GM19395 (cell line): ENCODE results near the gene SIGLEC1.

Source experiments
- ATAC-seq: cut with Tn5 transposase; IDR thresholded peaks from one replicate; pipeline ENCODE4 v1.9.1; 2021; ENCODE audit warnings: mild to moderate bottlenecking, moderate library complexity; ENCODE audit not compliant: unreplicated experiment

The SIGLEC1 gene

DNA sequence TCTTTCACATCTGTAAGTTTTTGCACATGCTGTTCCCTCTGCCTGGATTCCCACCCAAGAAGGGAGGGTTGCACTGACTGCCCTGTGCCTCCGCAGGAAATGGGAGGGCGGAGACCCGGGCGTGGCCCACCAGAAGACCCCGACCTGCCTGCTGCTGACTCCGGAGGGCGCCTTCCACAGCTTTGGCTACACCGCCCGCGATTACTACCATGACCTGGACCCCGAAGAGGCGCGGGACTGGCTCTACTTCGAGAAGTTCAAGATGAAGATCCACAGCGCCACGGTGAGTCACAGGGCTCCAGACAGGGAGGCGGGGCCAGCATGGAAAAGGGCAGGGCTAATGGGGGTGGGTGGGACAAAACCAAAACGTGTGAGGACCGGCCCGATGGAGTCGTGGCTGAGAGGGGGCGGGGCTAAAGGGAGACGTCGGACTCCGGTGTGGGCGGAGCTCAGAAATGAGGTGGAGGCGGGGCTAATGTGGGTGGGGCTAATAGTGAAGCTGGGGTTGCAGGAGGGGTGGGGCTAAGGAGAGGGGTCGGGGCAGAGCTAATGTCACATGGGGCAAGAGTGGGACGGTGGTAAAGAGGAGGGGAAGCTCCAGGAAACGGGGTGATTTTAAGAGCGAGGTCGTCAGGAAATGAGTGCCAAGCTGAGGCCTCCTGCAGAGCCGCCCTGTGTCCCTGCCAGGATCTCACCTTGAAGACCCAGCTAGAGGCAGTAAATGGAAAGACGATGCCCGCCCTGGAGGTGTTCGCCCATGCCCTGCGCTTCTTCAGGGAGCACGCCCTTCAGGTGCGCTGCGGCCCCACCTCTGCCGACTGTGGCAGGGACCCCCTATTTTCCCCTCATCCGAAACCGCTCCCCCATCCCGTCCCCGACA lies 32.6 kb upstream of the SIGLEC1 start:
- no peak for ATAC-seq

GRCh38 chr20:3744037-3744436 lies 31.6 kb upstream of the SIGLEC1 start:
- no peak for ATAC-seq

DNA sequence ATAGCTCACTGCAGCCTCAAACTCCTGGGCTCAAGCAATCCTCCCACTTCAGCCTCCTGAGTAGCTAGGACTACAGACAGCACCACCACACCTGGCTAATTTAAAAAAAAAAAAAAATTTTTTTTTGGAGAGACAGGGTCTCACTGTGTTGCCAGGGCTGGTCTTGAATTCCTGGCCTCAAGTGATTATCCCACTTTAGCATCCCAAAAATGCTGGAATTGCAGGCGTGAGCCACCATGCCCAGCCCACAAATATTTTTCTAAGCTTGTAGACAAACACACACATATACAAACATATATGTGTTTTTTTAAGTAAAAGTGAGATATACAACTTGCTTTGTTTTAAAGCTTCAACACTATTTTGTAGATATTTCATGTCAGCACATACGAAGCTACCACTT lies 30.9 kb upstream of the SIGLEC1 start:
- ATAC-seq = no peak

- no peak for ATAC-seq
Observed at GRCh38 chr20:3741836-3742458, 29.5 kb upstream of the SIGLEC1 start.

DNA sequence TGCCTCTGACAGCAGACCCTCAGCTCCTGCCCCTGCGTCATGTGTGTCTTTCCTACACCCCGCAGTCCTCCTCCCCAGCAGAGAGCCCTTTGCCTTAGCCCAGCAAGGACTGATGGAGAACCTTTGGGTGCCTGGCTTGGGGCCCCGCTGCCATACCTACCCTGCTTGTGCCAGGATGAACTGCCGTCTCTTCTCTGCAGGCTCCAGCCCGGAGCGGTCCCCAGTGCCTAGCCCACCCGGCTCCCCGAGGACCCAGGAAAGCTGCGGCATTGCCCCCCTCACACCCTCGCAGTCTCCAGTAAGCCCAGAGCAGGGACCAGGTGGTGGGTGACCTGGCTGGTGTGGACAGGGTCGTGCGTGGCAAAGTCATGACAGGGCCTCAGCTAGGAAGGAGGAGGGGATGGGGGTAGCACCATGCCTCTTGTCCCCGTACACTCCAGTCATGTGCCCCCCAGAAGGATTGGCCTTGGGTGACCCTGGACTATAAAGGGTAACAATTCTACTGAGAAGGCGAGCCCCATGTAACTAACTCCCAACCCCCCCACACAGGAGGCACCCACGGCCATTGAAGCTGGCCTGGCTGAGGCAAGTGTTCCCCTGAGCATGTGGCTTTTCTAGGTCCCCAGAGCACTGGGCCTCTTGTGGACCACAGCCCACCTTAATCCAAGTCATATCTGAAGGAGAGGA lies 28.4 kb upstream of the SIGLEC1 start:
- no peak for ATAC-seq

DNA sequence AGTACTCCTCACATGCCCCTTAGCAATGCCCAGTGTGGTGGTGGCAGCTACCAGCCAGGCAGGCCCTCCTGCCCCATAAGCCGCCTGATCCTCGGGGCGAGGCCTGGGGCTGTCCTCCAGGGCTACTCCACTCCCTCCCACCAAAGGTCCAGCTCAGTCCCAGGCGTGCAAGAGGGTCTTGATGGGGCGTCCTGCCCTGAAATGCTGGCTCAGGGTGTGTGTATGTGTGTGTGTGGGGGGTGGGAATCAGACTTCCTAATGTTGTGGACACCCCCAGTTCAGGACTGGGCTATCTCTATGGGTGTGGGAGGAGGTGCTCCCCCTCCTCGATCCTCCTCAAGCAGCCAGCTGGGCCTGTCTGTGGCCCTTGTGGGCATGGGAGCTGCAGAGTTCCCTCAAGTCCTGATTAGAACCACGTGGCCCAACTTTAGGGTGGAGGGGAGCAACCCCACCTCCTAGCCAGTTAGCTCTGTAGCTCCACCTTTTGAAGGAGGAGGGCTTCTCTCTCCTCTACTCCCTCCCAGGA lies 27.6 kb upstream of the SIGLEC1 start:
- no peak for ATAC-seq

DNA sequence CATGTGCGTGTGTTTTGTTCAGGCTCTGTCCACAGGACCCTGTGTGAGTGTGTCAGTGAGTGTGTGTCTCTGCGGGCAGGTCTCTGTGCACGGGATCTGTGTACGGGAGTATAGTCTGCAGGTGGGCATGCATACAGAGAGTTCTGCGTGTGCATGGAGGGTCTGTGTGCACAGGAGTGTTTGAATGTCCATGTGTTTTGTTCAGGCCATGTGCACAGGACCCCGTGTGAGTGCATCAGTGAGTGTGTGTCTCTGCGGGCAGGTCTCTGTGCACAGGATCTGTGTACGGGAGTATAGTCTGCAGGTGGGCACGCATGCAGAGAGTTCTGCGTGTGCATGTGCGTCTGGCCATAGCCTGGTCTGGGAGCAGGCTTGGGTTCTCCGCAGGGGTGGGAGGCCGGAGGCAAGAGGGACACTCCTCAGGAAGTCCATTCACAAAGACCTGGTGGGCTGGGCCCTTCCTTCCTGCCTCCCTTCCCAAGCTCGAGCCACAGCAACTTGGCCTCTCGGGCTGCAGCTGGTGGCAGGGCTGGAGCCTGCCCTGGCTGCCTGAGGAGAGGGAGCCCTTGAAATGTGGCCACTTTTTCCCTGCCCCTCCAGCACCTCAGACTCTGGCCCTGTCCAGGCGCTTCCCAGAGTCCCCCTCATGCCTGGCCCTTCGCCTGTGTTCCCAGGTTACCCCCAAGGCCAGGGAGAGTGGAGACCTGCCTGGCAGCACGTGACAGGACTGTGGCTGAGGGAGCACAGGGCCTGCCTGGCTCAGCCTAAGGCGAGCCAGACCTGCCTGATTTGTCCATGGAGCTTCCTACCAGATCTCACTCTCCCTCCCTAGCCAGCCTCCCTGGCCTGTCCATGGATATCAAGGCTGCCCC lies 26.9 kb upstream of the SIGLEC1 start:
- no peak for ATAC-seq

- no peak for ATAC-seq
Observed at GRCh38 chr20:3738111-3739053, 26.0 kb upstream of the SIGLEC1 start.

- no peak for ATAC-seq
Observed at GRCh38 chr20:3735768-3736167, 23.4 kb upstream of the SIGLEC1 start.

DNA sequence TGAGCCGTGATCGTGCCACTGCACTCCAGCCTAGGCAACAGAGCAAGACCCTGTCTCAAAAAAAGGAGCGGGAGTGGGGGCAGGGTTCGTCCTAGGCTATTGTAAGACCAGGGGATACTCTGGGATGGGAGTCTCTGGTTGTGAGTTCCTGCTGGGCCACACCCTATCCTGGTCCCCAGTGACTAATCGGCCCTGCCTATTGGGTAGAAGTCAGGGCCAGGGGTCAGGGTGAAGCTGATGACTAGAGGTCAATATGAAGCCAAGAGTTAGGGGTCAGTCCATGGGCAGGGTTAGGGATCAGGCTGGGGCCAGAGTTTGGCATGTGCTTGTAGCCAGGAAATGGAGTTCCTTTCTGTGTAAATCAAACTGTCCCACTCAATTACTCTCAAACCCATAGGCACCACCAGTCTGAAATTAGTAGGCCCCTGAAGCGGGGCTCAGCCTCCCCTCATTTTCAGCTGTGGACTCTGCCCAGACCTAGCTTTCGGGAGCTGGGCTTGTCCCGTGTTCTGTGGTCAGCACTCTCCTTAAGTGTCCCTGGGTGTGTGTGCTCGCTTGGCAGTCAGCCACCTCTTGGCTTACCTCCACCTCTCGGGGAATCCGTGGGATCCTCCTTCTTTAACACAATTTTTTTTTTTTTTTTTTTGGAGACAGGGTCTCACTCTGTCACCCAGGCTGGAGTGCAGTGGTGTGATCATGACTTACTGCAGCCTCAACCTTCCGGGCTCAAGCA lies 21.9 kb upstream of the SIGLEC1 start:
- ATAC-seq = no peak

GRCh38 chr20:3733119-3733995 lies 21.0 kb upstream of the SIGLEC1 start:
- ATAC-seq = no peak

DNA sequence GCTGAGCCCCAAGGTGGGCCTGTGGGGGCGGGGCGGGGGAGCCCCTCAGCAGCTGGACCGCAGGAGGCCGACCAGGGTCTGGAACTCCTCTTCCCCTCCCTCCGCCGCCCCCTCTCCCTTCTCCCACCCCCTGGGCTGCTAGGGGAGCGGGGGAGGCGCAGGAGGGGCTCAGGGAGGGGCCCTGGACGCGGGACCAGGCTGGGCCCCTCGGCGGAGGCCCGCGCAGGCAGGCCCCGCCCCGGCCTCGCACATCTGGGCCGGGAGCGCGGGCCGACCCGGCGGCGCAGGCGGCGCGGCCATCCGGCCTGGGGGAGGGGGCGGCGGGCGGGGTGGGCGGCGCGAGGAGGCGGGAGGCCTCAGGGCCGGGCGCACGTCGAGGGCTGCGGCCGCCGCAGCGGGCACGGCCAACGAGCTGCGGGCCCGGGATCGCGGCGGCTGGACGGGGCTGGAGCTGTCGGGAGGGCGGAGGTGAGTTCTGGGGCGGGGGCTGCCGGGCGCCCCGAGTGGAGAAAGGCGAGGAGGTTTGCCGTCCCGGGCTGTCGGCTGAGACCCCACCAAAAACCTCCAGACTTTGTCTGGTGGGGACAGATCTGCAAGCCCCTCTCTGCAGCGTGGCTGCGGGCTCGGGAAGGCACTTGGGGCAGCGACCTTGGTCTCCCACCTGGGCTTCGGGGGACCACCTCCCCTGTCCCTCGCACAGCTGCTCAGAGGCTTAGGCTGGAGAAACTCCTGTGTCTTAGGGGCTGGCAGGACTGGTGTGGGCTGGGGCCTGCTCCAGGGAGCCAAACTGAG lies 20.1 kb upstream of the SIGLEC1 start, which contains the start of gene HSPA12B:
TSS of gene HSPA12B (plus strand) at position 359 of the 792 bp plus-strand sequence. CDS start 5,990 bp downstream, outside the sequence.
- no peak for ATAC-seq

DNA sequence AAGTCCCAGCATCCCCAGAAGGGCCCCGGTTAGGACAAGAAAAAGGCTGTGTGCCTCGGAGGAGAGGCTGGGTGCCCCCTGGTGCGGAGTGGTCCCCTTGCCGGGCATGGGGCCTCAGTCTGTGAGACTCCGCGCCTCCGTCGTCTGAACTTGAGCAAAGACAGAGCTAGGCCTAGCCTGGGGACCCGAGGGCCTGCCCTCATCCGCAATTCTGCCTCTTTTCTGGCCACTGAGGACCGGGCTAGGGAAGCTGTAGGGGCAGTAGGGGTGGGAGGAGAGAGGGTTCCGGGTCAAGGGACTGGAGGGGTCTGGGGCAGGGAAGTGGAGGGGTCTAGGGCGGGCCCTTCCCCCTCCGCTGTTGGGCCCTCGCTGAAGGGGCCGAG lies 19.5 kb upstream of the SIGLEC1 start:
- ATAC-seq = no peak

DNA sequence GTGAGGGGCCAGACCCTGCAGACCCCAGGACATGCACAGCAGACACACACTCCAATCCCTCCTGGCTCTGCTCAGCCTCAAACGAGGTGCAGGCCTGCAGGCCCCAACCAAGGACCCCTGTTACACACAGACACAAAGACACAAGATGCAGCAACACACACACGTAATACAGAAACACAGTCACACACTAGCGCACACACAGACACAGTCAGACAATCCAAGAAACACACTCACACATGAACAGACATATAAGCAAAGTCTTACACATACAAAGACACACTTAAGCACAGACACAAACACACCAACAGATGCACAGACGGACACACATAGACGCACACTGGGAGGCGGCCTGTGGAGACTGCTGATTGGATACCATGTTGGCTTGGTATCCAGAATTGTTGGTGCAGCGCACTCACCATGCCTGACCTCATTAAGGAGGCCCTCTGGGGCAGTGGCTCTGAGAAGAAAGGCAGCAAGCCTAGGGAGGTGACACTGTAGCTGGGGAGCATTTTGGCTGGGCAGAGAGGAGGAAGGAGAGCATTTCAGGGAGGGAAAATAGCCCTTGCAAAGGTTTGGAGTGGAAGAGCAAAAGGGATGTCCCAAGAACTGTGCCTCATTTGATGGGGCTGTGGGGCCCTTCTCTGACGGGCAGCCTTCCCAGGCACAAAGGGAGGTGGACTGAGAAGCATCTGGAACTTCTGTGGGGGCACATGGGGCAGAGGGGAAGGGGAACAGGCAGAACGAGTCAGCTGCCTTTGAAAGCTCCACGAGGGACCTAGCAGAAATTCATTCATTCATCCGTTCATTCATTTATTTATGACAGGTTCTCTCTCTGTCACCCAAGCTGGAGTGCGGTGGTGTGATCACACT lies 18.6 kb upstream of the SIGLEC1 start:
- no peak for ATAC-seq

- no peak for ATAC-seq
Observed at GRCh38 chr20:3729811-3730540, 17.6 kb upstream of the SIGLEC1 start.
